Lower lobe of right lung (tissue), 2 donors: Measurements from ENCODE around the gene ZFR2. TPM values are rescaled to one million over a fixed set of nuclear protein-coding genes. Genes with fewer than 3 reads are reported as not detected.
"Not testable (repeated sequence)": the region's sequence is repeated elsewhere in the genome, so short reads cannot be mapped to it uniquely, and the experiment has no call there.

Experiments used
- ATAC-seq, 2 donors: fragments of 200-7000 bp; cut with Tn5 transposase; one replicate each; pipeline ENCODE4 v1.9.1; 2020 to 2022; ENCODE audit warnings: mild to moderate bottlenecking in 2 of 2, moderate library complexity in 2 of 2
- DNase-seq: peaks from one replicate; pipeline ENCODE4 v3.0.0-alpha.2; 2020
- H3K27ac ChIP-seq: fragments of 200-600 bp; one replicate; pipeline ENCODE4 v1.8.0; 2022
- H3K27me3 ChIP-seq: fragments of 200-600 bp; one replicate; pipeline ENCODE4 v1.8.0; 2022; ENCODE audit warnings: low read depth
- H3K36me3 ChIP-seq: fragments of 200-600 bp; one replicate; pipeline ENCODE4 v1.8.0; 2022; ENCODE audit warnings: mild to moderate bottlenecking
- H3K4me1 ChIP-seq: fragments of 200-600 bp; one replicate; pipeline ENCODE4 v1.8.0; 2022
- H3K4me3 ChIP-seq: fragments of 200-600 bp; one replicate; pipeline ENCODE4 v1.8.0; 2022; ENCODE audit warnings: mild to moderate bottlenecking
- H3K9me3 ChIP-seq: fragments of 200-600 bp; one replicate; pipeline ENCODE4 v1.8.0; 2022
- intact Hi-C: fragments of 100-400 bp; cut with DNase I; formaldehyde crosslinking; loops from one replicate; pipeline ENCODE4 v1.11.0; 2022
- total RNA-seq: library from RNA; stranded (reverse); fragmentation: NEBNext Ultra II Directional; extraction: Animal tissue kit (Norgen Biotek cat#: 25700); gene quantifications from one replicate; pipeline ENCODE4 v1.2.1, GENCODE V29; 2021
- TF ChIP-seq, protein P1 (sequence below): fragments of 200-600 bp; IDR thresholded peaks from one replicate; pipeline ENCODE4 v1.8.0; 2022; ENCODE audit warnings: antibody characterized with exemption, mild to moderate bottlenecking
- donor health status: DM: no; HTN: yes; CAD: no; lungs with severe emphysema.

ZFR2 gene
- total RNA-seq, 1 donor from 2014 or later: 0.41 TPM

DNA sequence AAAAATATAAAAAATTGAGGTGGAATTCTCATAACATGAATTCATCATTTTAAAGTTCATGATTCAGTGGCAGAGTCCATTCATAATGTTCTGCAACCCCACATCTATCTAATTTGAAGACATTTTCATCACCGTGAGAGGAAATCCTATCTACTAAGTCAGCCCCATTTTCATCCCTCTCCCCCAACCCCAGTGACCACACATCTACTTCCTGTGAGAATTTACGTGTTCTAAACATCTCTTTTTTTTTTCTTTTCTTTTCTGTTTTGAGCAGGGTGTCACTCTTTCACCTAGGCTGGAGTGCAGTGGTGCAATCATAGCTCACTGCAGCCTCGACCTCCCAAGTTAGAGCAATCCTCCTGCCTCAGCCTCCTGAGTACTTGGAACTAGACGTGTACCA is 29.1 kb upstream of the ZFR2 start:
- ATAC-seq: no peak
- H3K36me3 ChIP-seq: no peaks in the 10 kb centered on the region

DNA sequence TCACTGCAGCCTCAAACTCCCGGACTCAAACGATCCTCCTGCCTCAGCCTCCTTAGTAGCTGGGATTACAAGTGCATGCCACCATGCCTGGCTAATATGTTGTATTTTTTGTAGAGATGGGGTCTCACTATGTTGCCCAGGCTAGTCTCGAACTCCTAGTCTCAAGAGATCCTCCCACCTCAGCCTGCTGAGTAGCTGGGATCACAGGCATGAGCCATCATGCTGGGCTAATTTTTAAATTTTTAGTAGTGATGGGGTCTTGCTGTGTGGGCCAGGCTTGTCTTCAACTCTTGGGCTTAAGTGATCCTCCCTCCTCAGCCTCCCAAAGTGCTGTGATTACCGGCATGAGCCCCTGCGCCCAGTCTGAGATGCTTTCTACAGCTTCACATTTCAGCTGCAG is 26.9 kb upstream of the ZFR2 start:
- H3K4me3 ChIP-seq: no peak overlapping the region
- intact Hi-C loops: no loop called here
- H3K36me3 ChIP-seq: no peaks in the 10 kb centered on the region
- no peak for ATAC-seq
- H3K9me3 ChIP-seq: peaks cover 8% of the 10 kb centered on the region
- TF ChIP-seq, protein P1, sequence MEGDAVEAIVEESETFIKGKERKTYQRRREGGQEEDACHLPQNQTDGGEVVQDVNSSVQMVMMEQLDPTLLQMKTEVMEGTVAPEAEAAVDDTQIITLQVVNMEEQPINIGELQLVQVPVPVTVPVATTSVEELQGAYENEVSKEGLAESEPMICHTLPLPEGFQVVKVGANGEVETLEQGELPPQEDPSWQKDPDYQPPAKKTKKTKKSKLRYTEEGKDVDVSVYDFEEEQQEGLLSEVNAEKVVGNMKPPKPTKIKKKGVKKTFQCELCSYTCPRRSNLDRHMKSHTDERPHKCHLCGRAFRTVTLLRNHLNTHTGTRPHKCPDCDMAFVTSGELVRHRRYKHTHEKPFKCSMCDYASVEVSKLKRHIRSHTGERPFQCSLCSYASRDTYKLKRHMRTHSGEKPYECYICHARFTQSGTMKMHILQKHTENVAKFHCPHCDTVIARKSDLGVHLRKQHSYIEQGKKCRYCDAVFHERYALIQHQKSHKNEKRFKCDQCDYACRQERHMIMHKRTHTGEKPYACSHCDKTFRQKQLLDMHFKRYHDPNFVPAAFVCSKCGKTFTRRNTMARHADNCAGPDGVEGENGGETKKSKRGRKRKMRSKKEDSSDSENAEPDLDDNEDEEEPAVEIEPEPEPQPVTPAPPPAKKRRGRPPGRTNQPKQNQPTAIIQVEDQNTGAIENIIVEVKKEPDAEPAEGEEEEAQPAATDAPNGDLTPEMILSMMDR: no peak
- no peaks in the 10 kb centered on the region for H3K27me3 ChIP-seq
- no peaks in the 10 kb centered on the region for H3K4me1 ChIP-seq
- no peak overlapping the region for H3K27ac ChIP-seq
- no peak for DNase-seq

More for the DNA sequence above, 29.1 kb upstream of the ZFR2 start:
- intact Hi-C loops: no loop called here
- DNase-seq: no peak
- H3K27ac ChIP-seq: no peak overlapping the region
- no peaks in the 10 kb centered on the region for H3K4me1 ChIP-seq
- no peak overlapping the region for H3K4me3 ChIP-seq
- peaks cover 8% of the 10 kb centered on the region for H3K9me3 ChIP-seq
- peaks cover 3% of the 10 kb centered on the region for H3K27me3 ChIP-seq
- TF ChIP-seq, protein P1: no peak

DNA sequence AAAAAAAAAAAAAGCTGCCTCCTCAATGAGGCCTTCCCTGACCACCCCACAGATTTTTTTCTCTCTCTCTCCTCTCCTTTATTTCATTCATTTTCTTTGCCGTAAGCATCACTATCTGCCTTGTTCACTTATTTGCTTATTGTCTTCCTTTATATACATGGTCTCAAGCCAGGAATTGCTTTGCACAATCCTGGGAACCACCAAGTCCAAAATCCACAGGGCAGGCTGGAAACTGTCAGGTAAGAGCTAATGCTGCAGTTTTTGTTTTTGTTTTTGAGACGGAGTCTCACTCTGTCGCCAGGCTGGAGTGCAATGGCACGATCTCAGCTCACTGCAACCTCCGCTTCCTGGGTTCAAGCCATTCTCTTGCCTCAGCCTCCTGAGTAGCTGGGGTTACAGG is 26.1 kb upstream of the ZFR2 start:
- ATAC-seq, H3K4me1 ChIP-seq, DNase-seq, H3K4me3 ChIP-seq, intact Hi-C loops, H3K27ac ChIP-seq, H3K27me3 ChIP-seq, H3K36me3 ChIP-seq, H3K9me3 ChIP-seq: not testable (repeated sequence)

DNA sequence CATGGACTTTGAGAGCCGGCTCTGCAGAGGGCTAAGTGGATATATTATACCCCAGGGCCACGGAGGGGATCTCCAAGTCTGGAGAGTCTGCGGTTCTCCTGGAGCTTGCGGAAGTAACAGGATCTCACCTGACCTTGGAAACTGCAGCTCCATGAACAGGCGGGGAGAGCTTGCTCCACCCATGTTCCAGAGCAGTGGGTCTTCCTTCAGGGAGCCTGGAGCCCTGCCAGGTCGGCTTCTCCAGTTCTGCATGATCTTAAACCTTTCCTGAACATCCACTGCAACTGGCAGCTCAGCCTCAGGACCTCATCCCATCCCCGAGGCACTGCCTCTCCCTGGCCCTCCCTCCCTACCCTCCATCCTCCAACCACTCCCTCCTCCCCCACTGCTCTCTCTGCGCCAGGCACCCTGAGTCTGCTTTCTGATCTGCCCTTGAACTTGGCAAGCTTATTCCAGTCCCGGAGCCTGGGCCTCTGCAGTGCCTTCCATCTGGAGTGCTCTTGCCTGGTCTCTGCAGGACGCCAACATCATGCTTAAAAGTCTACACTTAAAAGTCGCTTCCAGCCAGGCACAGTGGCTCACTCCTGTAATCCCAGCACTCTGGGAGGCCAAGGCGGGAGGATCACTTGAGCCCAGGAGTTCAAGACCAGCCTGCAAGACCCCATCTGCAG is 24.8 kb upstream of the ZFR2 start:
- Histone ChIP-seq H3K27ac (no peak overlapping the region), H3K9me3 (peaks cover 6% of the 10 kb centered on the region), H3K4me1 (no peaks in the 10 kb centered on the region), H3K4me3 (no peak overlapping the region), H3K36me3 (no peaks in the 10 kb centered on the region), H3K27me3 (no peaks in the 10 kb centered on the region)
- DNase-seq (no peak), ATAC-seq (no peak)
- intact Hi-C loops: no loop called here
- TF ChIP-seq, protein P1: no peak

DNA sequence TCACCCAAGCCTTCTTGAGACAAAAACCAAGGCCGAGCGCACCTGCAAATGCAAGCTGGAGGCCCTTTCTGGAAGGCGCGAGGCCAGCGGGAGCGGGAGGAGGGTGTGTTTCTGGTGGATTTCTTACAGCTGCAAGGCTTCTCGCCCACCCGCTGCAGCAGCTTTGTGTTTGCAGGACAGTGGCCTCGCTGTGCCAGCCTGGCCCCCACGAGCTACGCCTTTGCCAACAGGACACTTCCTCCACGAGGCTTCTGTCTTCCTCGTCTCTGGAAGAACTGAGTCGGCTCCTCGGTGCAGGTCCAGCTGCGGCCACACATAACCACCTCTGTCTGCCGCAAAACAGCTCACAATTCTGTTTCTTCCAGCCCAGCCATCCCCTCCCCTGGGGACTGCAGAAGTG is 21.8 kb upstream of the ZFR2 start:
- Histone ChIP-seq H3K27me3 (no peaks in the 10 kb centered on the region), H3K4me1 (no peaks in the 10 kb centered on the region), H3K9me3 (no peaks in the 10 kb centered on the region), H3K4me3 (no peak overlapping the region), H3K36me3 (no peaks in the 10 kb centered on the region), H3K27ac (no peak overlapping the region)
- TF ChIP-seq, protein P1: no peak
- ATAC-seq: no peak
- no peak for DNase-seq
- intact Hi-C loops: no loop called here

DNA sequence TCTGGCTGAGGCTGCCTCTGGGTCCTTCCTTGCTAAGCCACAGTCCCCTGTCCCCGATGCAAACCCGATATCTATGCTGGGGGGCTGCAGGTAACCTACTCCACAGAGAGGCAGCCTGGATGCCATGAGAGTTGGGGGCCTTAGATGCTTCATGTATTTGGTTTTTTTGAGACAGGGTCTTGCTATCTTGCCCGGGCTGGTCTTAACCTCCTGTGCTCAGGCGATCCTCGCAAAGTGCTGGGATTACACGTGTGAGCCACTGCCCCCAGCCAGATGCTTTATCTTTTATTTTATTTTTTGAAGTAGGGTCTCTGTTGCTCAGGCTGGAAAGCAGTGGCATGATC is 13.2 kb upstream of the ZFR2 start:
- TF ChIP-seq, protein P1: no peak
- no peak overlapping the region for H3K4me3 ChIP-seq
- no peaks in the 10 kb centered on the region for H3K9me3 ChIP-seq
- no peak overlapping the region for H3K27ac ChIP-seq
- no peak for DNase-seq
- H3K36me3 ChIP-seq: no peaks in the 10 kb centered on the region
- H3K4me1 ChIP-seq: no peaks in the 10 kb centered on the region
- intact Hi-C loops: no loop called here
- no peak for ATAC-seq
- H3K27me3 ChIP-seq: peaks cover 68% of the 10 kb centered on the region
